Colonic mucosa (tissue), 4 donors: ENCODE data around the gene CDK19. TPM values are rescaled to one million over a fixed set of nuclear protein-coding genes. Genes with fewer than 3 reads are reported as not detected.
A peak's percentile ranks its signal among the peaks of the same experiment; 100 is the strongest.

ENCODE experiments used
- DNase-seq: peaks from one replicate; pipeline ENCODE4 v3.0.0-alpha.2; 2020
- H3K27ac ChIP-seq: fragments of 200-600 bp; one replicate; pipeline ENCODE4 v1.8.0; 2021
- H3K27me3 ChIP-seq: fragments of 200-600 bp; one replicate; pipeline ENCODE4 v1.8.0; 2021
- H3K36me3 ChIP-seq: fragments of 200-600 bp; one replicate; pipeline ENCODE4 v1.8.0; 2021
- H3K4me1 ChIP-seq: fragments of 200-600 bp; one replicate; pipeline ENCODE4 v1.8.0; 2021; ENCODE audit warnings: mild to moderate bottlenecking
- H3K4me3 ChIP-seq: fragments of 200-600 bp; one replicate; pipeline ENCODE4 v1.8.0; 2021
- H3K9ac ChIP-seq, 2 donors: one replicate each; pipeline ENCODE4 v1.7.0; 2013; ENCODE audit warnings: control low read depth in 2 of 2, low read depth in 2 of 2, low read length in 2 of 2
- H3K9me3 ChIP-seq: fragments of 200-600 bp; one replicate; pipeline ENCODE4 v1.8.0; 2021
- intact Hi-C: fragments of 100-400 bp; cut with DNase I; formaldehyde crosslinking; loops from one replicate; pipeline ENCODE4 v1.14.1; 2022
- total RNA-seq, 2 donors: library from RNA; stranded (reverse); fragmentation: NEBNext Ultra II Directional in 1 of 2; extraction: Animal tissue kit (Norgen Biotek cat#: 25700) in 1 of 2; gene quantifications; one replicate each; pipeline ENCODE4 v1.2.1, GENCODE V29; 2021
- TF ChIP-seq, protein P1 (sequence below): fragments of 200-600 bp; IDR thresholded peaks from one replicate; pipeline ENCODE4 v1.8.0; 2022; ENCODE audit warnings: antibody characterized with exemption, mild to moderate bottlenecking
- donor health status: healthy.
- donor health status: DM: no; HTN: no; CAD: no.
- donor health status: DM: no; HTN: no; CAD: no.

Gene CDK19
- total RNA-seq, 2 donors from 2014 or later = 20.2 to 36.5 TPM

DNA sequence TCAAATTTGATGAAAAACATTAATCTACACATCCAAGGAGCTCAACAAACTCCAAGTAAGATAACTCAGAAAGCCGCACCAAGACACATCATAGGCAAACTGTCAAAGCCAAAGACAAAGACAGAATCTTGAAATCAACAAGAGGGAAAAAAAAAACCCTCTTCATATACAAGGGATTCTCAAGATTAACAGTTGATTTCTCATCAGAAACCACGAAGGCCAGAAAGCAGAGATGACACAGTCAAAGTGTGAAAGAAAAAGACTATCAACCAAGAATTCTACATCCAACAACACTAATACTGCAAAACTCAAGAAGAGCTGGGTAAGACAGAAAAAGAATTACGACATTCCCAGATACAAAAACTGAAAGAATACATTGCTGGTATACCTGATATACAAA, 73.8 kb downstream of the CDK19 start:
- H3K9me3 ChIP-seq = no peaks in the 10 kb centered on the region
- H3K27me3 ChIP-seq = no peaks in the 10 kb centered on the region
- H3K4me3 ChIP-seq = no peak overlapping the region
- no peak overlapping the region for H3K9ac ChIP-seq
- no peaks in the 10 kb centered on the region for H3K36me3 ChIP-seq
- H3K4me1 ChIP-seq = no peaks in the 10 kb centered on the region
- no peak for DNase-seq
- TF ChIP-seq, protein P1, sequence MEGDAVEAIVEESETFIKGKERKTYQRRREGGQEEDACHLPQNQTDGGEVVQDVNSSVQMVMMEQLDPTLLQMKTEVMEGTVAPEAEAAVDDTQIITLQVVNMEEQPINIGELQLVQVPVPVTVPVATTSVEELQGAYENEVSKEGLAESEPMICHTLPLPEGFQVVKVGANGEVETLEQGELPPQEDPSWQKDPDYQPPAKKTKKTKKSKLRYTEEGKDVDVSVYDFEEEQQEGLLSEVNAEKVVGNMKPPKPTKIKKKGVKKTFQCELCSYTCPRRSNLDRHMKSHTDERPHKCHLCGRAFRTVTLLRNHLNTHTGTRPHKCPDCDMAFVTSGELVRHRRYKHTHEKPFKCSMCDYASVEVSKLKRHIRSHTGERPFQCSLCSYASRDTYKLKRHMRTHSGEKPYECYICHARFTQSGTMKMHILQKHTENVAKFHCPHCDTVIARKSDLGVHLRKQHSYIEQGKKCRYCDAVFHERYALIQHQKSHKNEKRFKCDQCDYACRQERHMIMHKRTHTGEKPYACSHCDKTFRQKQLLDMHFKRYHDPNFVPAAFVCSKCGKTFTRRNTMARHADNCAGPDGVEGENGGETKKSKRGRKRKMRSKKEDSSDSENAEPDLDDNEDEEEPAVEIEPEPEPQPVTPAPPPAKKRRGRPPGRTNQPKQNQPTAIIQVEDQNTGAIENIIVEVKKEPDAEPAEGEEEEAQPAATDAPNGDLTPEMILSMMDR = no peak
- intact Hi-C loops = no loop called here
- no peak overlapping the region for H3K27ac ChIP-seq

DNA sequence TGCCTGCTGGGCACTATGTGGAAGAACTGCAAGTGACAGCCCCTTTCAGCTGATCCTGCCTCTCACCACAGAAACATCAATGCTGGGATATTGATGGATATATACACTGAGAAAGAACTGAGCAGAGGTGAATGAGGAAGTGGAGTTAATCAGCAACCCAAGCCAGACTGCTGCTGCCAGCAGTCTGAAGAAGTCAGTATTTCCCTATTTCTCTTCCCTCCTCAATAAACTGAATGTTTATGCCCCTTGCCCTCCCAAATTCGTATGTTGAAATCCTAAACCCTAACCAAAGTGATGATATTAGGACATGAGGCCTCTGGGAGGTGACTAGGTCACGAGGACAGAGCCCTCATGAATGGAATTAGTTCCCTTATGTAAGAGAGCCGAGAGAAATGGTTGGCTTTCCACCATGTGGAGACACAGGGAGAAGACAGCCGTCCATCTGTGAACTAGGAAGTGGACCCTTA, 76.3 kb downstream of the CDK19 start:
- no peak overlapping the region for H3K4me3 ChIP-seq
- H3K9me3 ChIP-seq = no peaks in the 10 kb centered on the region
- TF ChIP-seq, protein P1 = no peak
- H3K27ac ChIP-seq = peak overlapping the region; percentile 38
- no peaks in the 10 kb centered on the region for H3K4me1 ChIP-seq
- intact Hi-C loops = no loop called here
- H3K9ac ChIP-seq = no peak overlapping the region
- H3K36me3 ChIP-seq = no peaks in the 10 kb centered on the region
- H3K27me3 ChIP-seq = no peaks in the 10 kb centered on the region
- peak; percentile 38 for DNase-seq

DNA sequence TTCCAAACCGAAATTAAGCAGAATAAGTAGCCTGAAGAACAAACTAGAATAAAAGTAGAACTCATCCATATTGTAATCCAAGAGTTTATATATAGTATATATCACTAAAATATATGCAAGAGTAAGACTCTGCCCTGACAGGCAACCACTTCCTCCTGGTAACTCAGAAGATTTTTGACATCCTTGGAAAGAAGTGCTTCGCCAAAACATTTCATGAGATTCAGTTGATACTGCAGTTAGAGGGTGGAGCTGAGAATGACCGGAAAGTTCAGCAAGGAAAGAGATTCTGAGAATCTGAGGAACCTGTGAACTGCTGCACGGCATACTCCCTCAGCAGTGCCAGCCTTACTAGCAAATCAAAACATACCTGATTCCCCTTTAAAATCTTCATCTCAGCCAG, 79.6 kb downstream of the CDK19 start:
- no peaks in the 10 kb centered on the region for H3K4me1 ChIP-seq
- H3K27ac ChIP-seq = no peak overlapping the region
- no peak for DNase-seq
- no peaks in the 10 kb centered on the region for H3K36me3 ChIP-seq
- no peak overlapping the region for H3K9ac ChIP-seq
- intact Hi-C loops = no loop called here
- no peaks in the 10 kb centered on the region for H3K27me3 ChIP-seq
- TF ChIP-seq, protein P1 = no peak
- no peak overlapping the region for H3K4me3 ChIP-seq
- no peaks in the 10 kb centered on the region for H3K9me3 ChIP-seq

DNA sequence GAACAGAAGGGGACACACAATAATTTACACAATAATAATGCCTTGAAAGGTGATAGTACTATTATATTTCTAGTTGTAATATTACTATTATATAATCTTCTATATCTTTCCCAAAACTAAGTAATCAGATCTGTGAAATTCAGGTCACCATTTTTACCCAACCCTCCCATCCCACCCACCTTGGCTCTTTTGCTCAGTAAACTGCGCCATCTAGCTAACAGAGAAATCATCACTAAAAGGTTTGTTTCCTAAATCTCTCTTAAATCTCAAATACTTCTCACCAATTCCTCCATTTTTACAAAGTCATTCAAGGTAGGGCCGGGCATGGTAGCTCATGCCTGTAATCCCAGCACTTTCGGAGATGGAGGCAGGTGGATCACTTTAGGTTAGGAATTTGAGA, 83.4 kb downstream of the CDK19 start:
- Histone ChIP-seq H3K4me1 (no peaks in the 10 kb centered on the region), H3K4me3 (no peak overlapping the region), H3K36me3 (no peaks in the 10 kb centered on the region), H3K9ac (no peak overlapping the region), H3K27me3 (no peaks in the 10 kb centered on the region), H3K27ac (no peak overlapping the region), H3K9me3 (no peaks in the 10 kb centered on the region)
- no peak for DNase-seq
- TF ChIP-seq, protein P1 = no peak
- intact Hi-C loops = no loop called here

DNA sequence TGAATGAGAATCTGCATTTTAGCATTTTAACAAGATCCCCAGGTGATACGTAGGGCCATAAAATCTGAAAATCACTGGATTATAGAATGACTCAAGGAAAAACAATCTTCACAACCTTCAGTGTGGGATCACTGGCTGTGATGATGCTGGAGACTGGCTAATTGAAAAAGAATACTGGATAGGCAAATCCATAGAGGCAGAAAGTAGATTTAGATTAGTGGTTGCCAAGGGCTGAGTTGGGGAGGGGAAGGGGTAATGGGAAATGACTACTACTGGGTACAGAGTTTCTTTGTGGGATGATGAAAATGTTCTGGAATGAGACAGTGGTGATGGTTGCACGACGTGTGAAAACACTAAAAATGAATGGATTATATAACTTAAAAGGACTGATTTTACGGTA, 84.1 kb downstream of the CDK19 start:
- no peak overlapping the region for H3K9ac ChIP-seq
- no peaks in the 10 kb centered on the region for H3K36me3 ChIP-seq
- H3K27ac ChIP-seq = no peak overlapping the region
- no peaks in the 10 kb centered on the region for H3K9me3 ChIP-seq
- H3K27me3 ChIP-seq = no peaks in the 10 kb centered on the region
- H3K4me1 ChIP-seq = no peaks in the 10 kb centered on the region
- H3K4me3 ChIP-seq = no peak overlapping the region
- DNase-seq = no peak
- TF ChIP-seq, protein P1 = no peak
- intact Hi-C loops = no loop called here

DNA sequence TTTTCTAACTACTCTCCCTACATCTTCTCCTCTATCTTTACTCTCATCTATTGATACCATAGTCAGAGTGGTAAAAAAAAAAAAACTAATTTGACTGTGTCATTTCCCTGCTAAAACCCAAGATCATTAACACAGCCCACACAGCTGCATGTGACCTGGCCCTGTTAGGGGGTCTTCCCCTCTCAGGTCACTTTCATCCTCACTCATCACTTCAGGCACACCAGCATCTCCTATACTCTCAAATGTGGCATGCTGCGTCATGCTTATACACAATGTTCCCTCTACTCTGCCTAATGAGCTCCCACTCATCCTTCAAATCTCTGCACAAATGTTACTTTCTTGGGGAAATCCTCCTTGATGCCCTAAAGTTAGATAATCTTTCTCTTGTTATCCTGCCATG, 86.8 kb downstream of the CDK19 start:
- H3K36me3 ChIP-seq = no peaks in the 10 kb centered on the region
- no peak overlapping the region for H3K4me3 ChIP-seq
- no peaks in the 10 kb centered on the region for H3K9me3 ChIP-seq
- no peak overlapping the region for H3K27ac ChIP-seq
- no peak for DNase-seq
- no peaks in the 10 kb centered on the region for H3K27me3 ChIP-seq
- intact Hi-C loops = no loop called here
- no peaks in the 10 kb centered on the region for H3K4me1 ChIP-seq
- TF ChIP-seq, protein P1 = no peak
- no peak overlapping the region for H3K9ac ChIP-seq
